ENCODE results near the gene LONP2. TPM values are rescaled to one million over a fixed set of nuclear protein-coding genes. Genes with fewer than 3 reads are reported as not detected.

Gene LONP2
- total RNA-seq, 1 donor from 2014 or later = 50.7 TPM

- Histone ChIP-seq H3K27me3 (ENCODE audit: insufficient read depth, low read length) (no peaks in the 10 kb centered on the region), H2AFZ (ENCODE audit: low read depth, low read length) (no peak overlapping the region), H3K4me3 (ENCODE audit: insufficient read depth, low read depth, low read length) (no peak overlapping the region), H4K20me1 (ENCODE audit: insufficient read depth, low read length) (no peaks in the 10 kb centered on the region), H3K4me1 (ENCODE audit: insufficient read depth, low read length) (peaks cover 6% of the 10 kb centered on the region), H3K36me3 (ENCODE audit: insufficient read depth, low read length) (peaks cover 7% of the 10 kb centered on the region), H3K4me2 (ENCODE audit: low read length) (no peak overlapping the region), H3K79me2 (ENCODE audit: insufficient read depth, low read length) (no peaks in the 10 kb centered on the region), H3K27ac (ENCODE audit: low read depth, low read length) (no peak overlapping the region), H3K9ac (ENCODE audit: low read length) (no peak overlapping the region), H3K9me3 (ENCODE audit: insufficient read depth, low read depth, low read length) (peaks cover 2% of the 10 kb centered on the region)
- no peak overlapping the region for H3K27ac Mint-ChIP-seq (ENCODE audit: unreplicated experiment)
- no peak for DNase-seq (ENCODE audit: low read depth)
- H3K36me3 Mint-ChIP-seq (ENCODE audit: low read depth, unreplicated experiment) = peaks cover 8% of the 10 kb centered on the region
- TF ChIP-seq EZH2 (IDR thresholded peaks at IDR 0.05; ENCODE audit: insufficient read depth, low read length) (no peak), CTCF (IDR thresholded peaks at IDR 0.05; ENCODE audit: insufficient read depth, low read depth, low read length) (no peak)
- H3K9me3 Mint-ChIP-seq (ENCODE audit: unreplicated experiment) = peaks cover 1% of the 10 kb centered on the region
- H3K4me3 Mint-ChIP-seq (ENCODE audit: unreplicated experiment) = no peak overlapping the region
- H3K4me1 Mint-ChIP-seq (ENCODE audit: low read depth, unreplicated experiment) = peaks cover 14% of the 10 kb centered on the region
- no peaks in the 10 kb centered on the region for H3K27me3 Mint-ChIP-seq (ENCODE audit: low read depth, unreplicated experiment)
- FAIRE-seq = no peak
Measured at GRCh38 chr16:48292452-48292851, 48.4 kb downstream of the LONP2 start.

DNA sequence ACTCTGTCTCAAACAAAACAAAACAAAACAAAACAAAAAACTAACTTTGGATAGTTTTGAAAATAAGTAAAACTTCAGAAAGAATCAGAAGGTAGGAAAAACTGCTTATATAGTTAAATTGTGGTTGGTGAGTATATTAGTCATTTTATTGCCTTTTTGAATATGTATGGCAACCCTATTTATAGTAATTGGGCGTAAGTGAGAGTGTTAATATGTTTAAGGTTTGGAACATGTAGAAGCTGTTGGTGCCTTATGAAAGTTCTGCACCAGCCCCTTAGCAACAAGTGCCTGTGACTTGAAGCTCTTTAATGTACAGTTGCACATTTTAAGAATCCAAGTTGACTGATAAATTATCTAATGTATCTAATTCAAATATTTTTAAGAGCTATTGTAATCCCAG is 50.6 kb downstream of the LONP2 start:
- no peak overlapping the region for H3K4me3 Mint-ChIP-seq (ENCODE audit: unreplicated experiment)
- Histone ChIP-seq H3K36me3 (ENCODE audit: insufficient read depth, low read length) (peaks cover 8% of the 10 kb centered on the region), H3K79me2 (ENCODE audit: insufficient read depth, low read length) (no peaks in the 10 kb centered on the region), H3K4me1 (ENCODE audit: insufficient read depth, low read length) (peaks cover 6% of the 10 kb centered on the region), H3K4me2 (ENCODE audit: low read length) (no peak overlapping the region), H3K27ac (ENCODE audit: low read depth, low read length) (no peak overlapping the region), H2AFZ (ENCODE audit: low read depth, low read length) (no peak overlapping the region), H4K20me1 (ENCODE audit: insufficient read depth, low read length) (no peaks in the 10 kb centered on the region), H3K9ac (ENCODE audit: low read length) (no peak overlapping the region), H3K9me3 (ENCODE audit: insufficient read depth, low read depth, low read length) (no peaks in the 10 kb centered on the region), H3K27me3 (ENCODE audit: insufficient read depth, low read length) (no peaks in the 10 kb centered on the region), H3K4me3 (ENCODE audit: insufficient read depth, low read depth, low read length) (no peak overlapping the region)
- peaks cover 5% of the 10 kb centered on the region for H3K36me3 Mint-ChIP-seq (ENCODE audit: low read depth, unreplicated experiment)
- no peak overlapping the region for H3K27ac Mint-ChIP-seq (ENCODE audit: unreplicated experiment)
- TF ChIP-seq CTCF (IDR thresholded peaks at IDR 0.05; ENCODE audit: insufficient read depth, low read depth, low read length) = no peak
- no peak for TF ChIP-seq EZH2 (IDR thresholded peaks at IDR 0.05; ENCODE audit: insufficient read depth, low read length)
- no peaks in the 10 kb centered on the region for H3K27me3 Mint-ChIP-seq (ENCODE audit: low read depth, unreplicated experiment)
- H3K9me3 Mint-ChIP-seq (ENCODE audit: unreplicated experiment) = no peaks in the 10 kb centered on the region
- DNase-seq (ENCODE audit: low read depth) (no peak), FAIRE-seq (no peak)
- H3K4me1 Mint-ChIP-seq (ENCODE audit: low read depth, unreplicated experiment) = peaks cover 14% of the 10 kb centered on the region

GRCh38 chr16:48295488-48296281 is 51.6 kb downstream of the LONP2 start:
- Histone ChIP-seq H2AFZ (ENCODE audit: low read depth, low read length) (no peak overlapping the region), H3K79me2 (ENCODE audit: insufficient read depth, low read length) (no peaks in the 10 kb centered on the region), H3K9me3 (ENCODE audit: insufficient read depth, low read depth, low read length) (no peaks in the 10 kb centered on the region), H3K27ac (ENCODE audit: low read depth, low read length) (no peak overlapping the region), H3K4me3 (ENCODE audit: insufficient read depth, low read depth, low read length) (no peak overlapping the region), H3K4me1 (ENCODE audit: insufficient read depth, low read length) (peaks cover 6% of the 10 kb centered on the region), H4K20me1 (ENCODE audit: insufficient read depth, low read length) (no peaks in the 10 kb centered on the region), H3K4me2 (ENCODE audit: low read length) (no peak overlapping the region), H3K9ac (ENCODE audit: low read length) (no peak overlapping the region), H3K27me3 (ENCODE audit: insufficient read depth, low read length) (no peaks in the 10 kb centered on the region), H3K36me3 (ENCODE audit: insufficient read depth, low read length) (peaks cover 13% of the 10 kb centered on the region)
- Mint-ChIP-seq H3K4me1 (ENCODE audit: low read depth, unreplicated experiment) (peaks cover 19% of the 10 kb centered on the region), H3K9me3 (ENCODE audit: unreplicated experiment) (no peaks in the 10 kb centered on the region), H3K4me3 (ENCODE audit: unreplicated experiment) (no peak overlapping the region), H3K36me3 (ENCODE audit: low read depth, unreplicated experiment) (peaks cover 9% of the 10 kb centered on the region), H3K27me3 (ENCODE audit: low read depth, unreplicated experiment) (no peaks in the 10 kb centered on the region), H3K27ac (ENCODE audit: unreplicated experiment) (no peak overlapping the region)
- TF ChIP-seq EZH2 (IDR thresholded peaks at IDR 0.05; ENCODE audit: insufficient read depth, low read length) (no peak), CTCF (IDR thresholded peaks at IDR 0.05; ENCODE audit: insufficient read depth, low read depth, low read length) (no peak)
- FAIRE-seq = no peak
- DNase-seq (ENCODE audit: low read depth) = no peak

Data from astrocyte (in vitro differentiated cells and primary cell).